HG03571 (cell line): ENCODE measurements around the gene HEXIM2.
A peak's percentile ranks its signal among the peaks of the same experiment; 100 is the strongest.
"Not testable (repeated sequence)": the region's sequence is repeated elsewhere in the genome, so short reads cannot be mapped to it uniquely, and the experiment has no call there.

Experiments used
- ATAC-seq: cut with Tn5 transposase; IDR thresholded peaks from one replicate; pipeline ENCODE4 v1.9.1; 2021; ENCODE audit not compliant: unreplicated experiment

The HEXIM2 gene, protein sequence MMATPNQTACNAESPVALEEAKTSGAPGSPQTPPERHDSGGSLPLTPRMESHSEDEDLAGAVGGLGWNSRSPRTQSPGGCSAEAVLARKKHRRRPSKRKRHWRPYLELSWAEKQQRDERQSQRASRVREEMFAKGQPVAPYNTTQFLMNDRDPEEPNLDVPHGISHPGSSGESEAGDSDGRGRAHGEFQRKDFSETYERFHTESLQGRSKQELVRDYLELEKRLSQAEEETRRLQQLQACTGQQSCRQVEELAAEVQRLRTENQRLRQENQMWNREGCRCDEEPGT

DNA sequence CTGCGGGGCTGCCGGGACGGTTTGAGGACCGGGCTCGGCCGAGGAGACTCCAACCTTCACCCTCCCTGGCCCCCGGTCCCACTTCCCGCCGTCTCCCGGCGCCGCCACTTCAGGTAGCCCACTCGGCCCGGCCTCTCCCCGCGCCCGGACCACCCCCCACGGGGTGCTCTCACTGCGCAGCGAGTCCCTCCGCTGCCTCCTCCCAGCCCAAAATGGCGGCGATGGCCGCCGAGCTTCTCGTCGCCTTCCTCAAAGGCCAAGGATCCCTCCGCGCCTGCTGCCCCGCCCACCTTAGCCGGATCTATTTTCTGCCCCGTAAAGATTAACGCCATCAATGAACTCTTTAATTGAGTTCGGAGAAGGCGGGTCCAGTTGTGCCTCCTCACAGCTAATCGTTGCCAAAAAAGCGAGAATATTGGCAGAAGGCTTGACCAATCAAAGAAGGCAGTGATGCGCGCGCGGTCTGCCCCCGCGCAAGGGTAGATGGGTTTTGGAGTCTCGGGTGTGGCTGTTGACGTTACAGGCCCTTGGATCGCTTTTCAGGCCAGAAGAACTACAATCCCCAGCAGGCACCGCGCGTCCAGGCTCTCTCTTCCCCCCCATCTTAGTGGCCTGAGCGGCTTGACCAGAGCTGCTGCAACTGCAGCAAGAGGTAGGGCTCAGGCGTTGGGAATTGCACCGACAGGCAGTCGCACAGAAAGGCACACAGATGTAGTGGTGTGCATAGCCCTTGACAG is at the start of gene HEXIM2:
Gene HEXIM2 (plus strand): TSS at position 588 of the 737 bp plus-strand sequence. CDS start 919 bp downstream, outside the sequence.
- peak; percentile 89 for ATAC-seq

DNA sequence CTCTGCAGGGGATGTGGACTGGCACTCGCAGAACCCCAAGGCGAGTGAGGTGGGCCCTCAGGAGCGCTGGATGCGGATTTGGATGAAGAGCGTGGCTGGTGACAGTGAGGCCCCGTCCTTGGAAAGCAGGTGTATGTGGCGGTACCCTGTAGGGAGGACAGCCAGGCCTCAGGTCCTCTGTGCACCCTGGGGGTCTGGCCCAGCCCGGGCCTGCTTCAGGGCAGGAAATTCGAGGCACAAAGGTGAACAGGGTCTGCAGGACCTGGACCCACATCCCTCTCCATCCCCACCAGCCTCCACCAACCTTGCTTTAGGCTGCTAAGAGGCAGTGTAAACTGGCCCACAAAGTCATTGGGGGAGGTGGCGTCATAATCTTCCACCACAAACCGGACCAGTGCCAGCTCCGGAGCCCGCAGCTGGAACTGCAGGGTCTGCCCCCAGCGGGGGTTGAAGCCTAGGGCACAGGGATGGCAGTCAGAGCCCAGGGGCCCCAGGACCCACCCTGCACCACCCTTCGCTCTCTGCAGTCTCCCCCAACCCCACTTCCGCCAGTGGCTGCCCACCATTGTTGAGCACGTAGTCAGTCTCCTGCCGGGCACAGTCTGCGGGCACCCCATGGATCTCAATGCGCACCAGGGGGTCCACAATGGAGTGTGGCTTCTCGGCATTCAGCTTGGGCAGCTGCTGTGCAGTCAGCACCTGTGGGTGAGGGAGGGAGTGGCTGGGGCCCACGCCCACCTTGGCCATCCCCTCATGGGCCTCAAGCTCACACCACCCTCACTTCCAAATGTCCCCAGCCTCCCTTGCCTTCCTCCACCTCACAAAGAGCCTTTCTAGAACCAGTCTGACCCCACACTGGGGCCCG is 48.9 kb upstream of the HEXIM2 start:
- ATAC-seq: no peak

DNA sequence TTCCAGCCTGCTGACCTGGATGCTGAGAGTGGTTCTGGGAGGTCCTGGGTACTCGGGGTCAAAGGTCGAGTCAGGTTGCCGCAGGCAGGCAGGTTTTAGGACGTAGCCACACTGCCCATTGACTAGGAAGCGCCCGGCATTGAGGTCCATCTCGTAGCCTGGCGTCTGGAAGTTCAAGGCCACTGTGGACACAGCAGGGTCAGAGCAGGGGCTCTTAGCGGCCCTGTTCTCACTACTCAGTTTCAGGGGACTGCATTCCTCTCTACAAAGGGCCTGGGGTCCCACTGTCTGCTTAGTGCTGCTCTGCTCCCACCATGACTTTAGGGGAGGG is 48.3 kb upstream of the HEXIM2 start:
- no peak for ATAC-seq

DNA sequence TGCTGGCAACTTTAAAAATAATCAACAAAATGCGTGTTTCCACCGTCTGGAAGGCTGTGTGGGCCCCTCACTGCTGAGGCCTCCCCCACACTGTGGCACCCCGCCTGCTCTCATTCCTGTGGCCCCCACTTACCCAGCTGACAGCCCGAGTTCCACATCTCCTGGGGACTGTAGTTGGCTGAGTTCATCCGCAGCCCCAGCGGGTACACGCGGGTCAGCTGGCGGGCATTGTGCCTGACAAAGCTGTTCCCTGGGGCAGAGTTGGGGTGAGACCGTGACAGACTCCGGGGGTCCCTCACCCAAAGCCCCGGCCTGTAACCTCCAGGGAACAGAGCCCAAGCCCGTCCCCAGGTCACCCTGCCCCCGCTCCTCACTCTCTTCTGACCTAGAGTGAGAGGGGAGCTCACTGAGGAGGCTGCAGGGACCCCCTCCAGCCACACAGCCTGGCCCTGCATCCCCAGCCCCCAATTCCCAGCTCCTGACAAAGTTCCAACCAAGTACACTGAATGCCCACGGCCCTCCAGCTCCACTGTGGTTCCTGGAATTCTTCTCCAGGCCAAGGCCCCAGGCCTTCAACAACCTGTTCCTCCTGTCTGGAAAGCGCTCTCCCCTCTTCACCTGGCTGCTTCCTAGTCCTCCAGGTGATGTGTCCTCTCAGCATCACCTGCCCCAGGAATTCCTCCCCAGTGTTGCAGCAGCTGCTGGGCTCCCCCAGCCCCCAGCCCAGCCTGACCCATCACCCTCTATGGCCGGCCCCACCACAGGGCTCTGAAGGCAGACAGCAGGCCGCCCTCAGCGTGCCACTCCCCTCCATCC is 47.4 kb upstream of the HEXIM2 start:
- no peak for ATAC-seq

DNA sequence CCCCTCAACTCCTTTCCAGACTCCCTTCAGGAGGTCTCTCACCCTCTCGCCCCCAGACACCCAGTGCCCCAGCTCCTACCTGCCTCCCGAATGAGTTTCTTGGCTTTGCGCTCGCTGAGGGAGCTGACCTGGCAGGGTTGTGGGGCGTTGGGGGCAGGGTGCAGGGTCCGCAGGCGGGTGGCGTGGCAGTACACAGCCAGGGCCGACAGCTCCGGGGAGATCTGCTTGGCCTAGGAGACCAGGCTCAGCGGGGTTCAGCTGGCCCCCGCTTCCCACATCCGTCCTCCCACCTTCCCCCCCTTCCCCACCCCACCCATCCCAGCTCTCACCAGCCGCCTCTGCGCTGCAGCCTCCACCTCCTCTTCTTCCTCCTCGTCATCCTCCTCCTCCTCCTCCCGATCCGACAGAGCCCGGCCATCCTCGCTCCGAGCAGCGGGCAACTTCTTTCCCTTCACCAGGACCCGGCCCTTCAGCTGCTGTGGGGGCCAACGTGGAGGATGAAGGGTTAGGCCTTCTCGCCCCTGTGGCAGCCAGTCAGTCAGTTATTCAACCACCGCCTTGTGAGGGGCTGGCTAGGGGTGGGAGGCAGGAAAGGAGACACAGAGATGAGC is 46.6 kb upstream of the HEXIM2 start:
- no peak for ATAC-seq

DNA sequence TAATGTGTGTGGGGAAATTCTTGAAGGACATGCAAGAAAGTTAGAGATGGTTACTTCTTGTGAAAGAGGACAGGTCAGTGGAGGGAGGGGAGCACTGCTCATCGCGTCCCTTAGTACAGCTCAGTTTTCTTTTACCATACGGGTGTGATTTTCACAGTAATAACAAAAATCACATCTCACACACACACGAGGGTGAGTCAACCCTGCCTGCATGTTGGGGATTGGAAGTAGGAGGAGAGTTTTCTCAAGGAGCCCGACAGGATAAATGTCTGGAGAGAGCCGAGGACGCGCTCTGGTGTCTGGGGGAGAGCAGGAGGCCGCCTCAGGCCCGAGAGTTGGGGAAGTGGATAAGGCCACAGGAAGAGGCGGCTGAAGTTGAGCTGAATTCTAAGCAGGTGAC is 45.8 kb upstream of the HEXIM2 start:
- no peak for ATAC-seq

DNA sequence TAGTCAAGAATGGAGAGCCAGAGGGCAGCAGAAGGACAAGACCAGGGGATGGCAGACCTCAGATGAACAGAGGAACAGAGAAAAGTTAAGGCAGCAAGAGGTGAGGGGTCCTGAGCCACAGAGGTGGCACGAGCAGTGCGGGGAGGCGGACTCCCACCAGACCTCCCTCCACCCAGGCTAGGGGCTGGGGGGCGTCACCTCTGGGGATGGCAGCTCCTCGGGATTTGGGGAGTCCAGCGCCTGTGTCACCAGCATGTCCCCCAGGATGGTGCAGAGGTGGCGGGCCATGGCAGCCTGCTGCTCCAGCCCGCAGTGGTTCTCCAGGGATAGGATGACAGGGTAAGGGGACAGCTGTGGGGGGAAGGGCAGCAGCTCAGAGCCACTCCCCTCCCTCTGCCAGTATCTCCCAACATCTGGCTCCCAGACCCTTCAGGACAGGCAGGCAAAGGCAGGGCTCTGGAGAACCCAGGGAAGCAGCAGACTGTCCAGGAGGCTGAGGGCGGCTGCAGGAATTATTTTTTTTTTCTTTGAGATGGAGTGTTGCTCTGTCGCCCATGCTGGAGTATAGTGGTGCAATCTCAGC is 45.1 kb upstream of the HEXIM2 start:
- no peak for ATAC-seq

DNA sequence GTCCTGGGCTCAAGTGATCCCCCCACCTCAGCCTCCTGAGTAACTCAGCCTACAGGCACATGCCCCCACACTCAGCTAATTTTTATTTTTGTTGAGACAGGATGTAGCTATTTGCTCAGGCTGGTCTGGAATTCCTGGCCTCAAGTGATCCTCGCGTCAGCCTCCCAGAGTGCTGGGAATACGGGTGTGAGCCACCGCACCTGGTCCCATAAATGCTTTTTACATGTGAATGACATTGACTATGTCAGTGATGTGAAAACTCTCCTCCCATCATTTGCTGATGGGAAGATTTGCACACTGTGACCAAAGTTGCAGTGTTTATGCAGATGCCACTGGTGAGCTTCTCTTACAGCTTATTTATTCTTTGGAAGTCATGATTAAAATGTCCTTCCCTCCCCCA is 44.3 kb upstream of the HEXIM2 start:
- no peak for ATAC-seq

DNA sequence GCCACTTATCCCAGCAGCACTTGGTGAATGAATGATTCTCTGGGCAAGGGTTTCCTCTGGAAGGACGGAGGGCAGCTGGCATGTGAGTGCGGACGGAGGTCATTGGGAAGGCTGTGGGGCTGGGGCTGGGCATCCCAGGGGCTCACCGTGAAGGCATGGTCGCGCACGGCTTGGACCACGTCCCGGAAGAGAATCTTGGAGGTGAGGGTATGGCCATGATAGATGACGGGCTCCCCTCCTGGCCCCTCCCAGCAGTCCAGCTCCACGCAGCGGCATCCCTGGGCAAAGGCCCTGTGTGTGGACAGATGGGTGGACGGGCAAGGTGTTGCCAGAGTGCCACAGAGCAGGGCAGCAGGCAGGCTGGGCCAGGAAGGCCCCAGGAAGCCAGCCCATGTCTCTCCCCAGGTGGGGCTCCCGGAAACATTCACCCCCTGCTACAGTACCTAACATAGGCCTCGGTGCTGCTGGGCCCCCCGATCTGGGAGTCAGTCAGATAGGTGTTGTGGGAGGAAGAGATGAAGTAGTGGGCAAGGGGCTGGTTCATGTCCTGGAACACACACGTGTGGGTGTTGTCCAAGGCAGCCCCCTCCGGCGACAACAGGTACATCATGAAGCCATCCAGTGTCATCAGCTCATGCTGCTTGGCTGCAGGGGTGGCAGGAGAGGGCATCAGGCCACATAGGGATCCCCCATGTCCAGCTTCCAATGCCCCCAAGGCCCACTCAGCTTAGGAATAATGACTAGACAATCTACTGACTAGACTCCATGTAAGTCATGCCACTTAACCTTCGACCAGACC is 43.6 kb upstream of the HEXIM2 start:
- ATAC-seq: no peak

DNA sequence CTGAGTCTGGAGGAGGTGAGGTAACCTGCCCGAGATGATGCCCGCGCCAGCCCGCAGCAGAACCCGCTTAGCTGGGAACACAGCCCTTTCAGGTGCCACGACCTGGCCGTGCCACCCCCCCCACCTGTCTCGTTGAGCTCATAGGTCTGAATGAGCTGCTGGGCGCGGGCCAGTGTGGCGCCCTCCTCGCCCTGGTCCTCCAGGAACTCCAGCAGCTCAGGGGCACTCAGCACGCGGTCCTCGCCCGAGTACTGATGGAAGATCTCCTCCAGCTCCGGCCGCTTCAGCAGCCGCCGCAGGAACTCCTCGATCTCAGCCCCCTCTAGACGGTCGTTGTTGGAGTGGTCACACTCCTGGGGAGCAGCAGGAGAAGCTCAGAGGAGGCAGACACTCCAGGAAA is 43.0 kb upstream of the HEXIM2 start:
- no peak for ATAC-seq

DNA sequence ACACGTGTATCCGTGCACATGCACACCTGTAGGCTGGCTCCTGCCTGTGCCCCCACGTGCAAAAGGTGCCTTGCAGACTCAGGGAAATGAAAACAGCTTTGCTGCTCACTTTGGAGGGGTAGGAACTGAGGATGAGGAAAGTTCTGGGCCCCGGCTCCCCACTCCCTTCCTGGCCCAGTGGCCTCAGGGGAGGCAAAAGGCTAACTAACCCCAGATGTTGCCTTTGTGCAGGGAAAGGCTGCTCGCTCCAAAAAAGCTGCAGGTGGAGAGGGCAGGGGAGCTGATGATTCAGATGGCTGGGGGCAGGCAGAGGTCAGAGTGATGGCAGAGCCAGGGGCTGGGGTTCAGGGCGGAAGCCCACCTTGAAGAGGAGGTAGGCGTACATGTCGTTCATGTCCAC is 41.7 kb upstream of the HEXIM2 start:
- ATAC-seq: no peak

DNA sequence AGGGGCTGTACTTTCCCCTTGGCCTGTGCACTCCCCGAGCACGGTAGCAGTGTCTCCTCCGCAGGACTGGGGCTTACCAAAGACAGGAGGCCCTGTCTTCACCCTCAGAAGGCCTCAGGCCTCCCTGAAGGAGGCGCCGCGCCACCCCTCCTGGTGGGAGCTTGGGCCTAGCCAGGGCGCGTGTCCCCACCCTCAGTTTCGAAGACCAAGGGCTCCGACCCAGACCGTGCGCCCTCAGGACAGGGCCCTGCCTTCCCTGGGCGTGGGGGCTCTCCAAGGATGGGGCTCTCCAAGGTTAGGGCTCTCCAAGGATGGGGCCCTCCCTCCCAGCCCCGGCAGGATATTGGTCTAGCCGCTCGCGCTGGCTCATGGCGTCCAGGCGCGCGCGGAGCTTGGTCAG is 41.1 kb upstream of the HEXIM2 start:
- no peak for ATAC-seq

DNA sequence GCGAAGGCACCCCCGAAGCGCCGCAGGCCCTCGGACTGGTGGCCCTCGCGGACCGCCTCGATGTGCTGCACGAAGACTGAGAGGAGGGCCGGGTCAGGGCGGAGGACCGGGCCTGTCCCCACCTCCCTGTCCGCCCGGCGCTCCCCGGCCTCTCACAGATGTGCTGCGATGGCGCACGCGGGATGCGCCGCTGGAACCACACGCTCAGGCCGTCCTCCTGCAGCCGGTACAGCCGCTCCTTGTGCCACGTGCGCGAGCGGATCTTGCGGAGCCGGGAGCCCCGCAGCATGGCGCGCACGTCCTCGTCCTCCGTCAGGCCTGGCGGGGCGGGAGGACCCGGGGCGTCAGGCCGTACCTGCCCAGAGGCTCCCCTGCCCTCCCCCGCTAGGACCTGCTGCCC is 40.6 kb upstream of the HEXIM2 start:
- ATAC-seq: no peak

DNA sequence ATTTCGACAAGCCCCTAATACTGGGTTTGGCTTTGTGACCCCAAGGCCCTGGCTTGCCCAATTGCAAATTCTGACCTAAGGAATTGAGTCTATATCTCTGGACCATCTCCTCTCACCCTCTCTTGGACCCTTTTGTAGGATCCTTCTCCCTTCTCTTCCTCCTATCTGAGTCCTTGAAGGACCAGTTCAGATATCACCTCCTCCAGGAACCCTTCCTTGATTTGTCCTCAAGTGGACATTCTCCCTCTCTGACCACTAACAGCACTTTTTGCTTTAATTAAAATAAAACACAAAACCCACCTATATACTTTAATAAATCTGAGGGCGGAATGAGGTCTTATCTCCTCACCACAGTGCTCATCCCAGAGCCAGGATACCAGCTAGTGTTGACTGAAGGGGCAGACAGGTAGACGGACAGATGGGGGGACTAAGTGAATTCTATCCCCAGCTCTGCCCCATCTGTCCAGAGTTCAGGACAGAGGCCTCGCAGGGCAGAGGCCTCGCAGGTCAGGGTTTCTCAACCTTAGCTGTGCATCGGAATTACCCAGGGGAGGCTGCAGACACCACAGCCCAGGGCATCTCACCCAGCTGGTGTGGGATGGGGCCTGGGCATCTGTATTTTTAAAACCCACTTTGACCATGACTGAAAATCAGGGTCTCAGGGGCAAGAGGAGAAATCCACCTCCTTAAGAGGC is 38.5 kb upstream of the HEXIM2 start:
- no peak for ATAC-seq

DNA sequence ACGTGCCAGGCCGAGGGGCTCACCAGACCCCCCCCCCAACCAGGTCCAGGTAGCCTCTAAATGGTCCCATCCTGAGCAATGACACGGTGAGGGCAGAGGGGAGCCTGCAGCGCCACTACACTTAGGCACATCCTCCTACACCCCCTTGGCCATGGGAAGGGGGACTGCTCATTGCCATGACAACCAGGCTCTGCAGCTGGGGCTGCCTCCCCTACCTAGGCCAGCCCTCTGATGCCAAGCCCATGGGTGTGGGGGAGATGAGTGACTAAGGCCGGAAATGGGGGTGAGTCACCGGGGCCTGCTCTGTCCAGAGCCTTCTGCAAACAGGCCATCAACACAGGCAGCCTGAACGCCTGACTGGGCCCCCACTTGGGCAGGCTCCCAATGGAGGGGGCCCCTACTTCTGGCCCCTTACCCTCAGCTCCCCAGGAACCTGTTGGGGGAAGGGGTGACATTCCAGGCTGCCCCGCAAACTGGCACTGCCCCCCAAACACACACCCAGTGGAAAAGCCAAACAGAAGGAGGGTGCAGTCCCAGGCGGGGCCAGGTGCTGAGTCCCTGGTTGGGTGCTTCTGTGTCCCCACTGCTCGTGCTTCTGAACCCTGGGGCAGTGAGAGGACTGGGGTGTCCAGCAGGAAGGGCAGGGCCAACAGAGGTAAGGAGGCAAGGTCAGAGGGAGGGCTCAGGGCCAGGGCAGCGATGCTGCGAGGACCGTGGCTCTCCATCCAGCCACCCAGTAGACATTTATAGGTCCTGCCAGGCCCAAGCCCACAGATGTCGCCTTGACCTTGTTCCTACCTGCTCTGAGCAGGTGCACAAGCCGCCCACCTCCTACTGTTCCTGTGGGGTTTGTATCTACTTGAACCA is 37.5 kb upstream of the HEXIM2 start:
- ATAC-seq: no peak

DNA sequence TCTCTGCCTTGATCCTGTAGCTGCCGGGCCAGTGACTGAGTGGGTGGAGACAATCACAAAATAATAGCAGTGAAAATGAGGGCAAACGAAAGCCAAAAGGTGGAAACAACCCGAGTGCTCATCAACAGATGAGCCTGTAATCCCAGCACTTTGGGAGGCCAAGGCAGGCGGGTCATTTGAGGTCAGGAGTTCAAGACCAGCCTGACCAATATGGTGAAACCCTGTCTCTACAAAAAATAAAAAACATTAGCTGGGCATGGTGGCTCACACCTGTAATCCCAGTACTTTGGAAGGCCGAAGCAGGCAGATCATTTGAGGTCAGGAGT is 36.9 kb upstream of the HEXIM2 start:
- not testable (repeated sequence) for ATAC-seq

DNA sequence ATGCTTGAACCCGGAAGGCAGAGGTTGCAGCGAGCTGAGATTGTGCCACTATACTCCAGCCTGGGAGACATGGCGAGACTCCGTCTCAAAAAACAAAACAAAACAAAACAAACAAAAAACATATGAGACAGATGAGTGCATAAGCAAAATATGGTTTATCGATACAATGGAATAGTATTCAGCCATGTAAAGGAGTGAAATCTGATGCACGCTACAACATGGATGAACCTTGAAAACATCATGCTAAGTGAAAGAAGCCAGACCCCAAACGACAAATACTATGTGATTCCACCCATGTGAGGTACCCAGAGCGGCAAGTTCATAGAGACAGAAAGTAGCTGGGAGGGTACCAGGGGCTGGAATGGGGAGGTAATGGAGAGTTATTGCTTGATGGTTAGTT is 36.2 kb upstream of the HEXIM2 start:
- ATAC-seq: no peak

DNA sequence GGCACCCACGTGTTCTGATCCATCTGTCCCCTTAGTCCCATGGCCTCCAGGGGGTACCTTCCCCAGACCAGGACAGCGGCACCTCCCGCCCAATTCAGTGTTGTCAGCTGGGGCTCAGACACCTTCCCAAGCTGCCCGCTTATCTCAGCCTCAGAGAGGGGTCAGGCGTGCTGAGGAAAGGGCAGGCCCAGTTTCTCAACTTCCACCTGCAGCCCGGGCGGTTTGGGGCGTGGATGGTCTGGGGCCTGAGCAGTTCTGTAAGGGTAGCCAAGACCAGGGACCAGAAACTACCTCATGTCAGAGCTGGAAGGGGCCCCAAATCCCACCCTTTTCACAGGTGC is 34.5 kb upstream of the HEXIM2 start:
- ATAC-seq: no peak
